Subcutaneous adipose tissue (tissue), 4 donors: ENCODE results near the gene SPPL2B. TPM values are rescaled to one million over a fixed set of nuclear protein-coding genes. Genes with fewer than 3 reads are reported as not detected.

Experiments
- total RNA-seq, 4 donors: library from RNA; depleted of rRNA; stranded (reverse); fragments of >200 nt; gene quantifications; one replicate each; pipeline ENCODE4 v1.1.0, GENCODE V29; 2016
- TF ChIP-seq, protein P1 (sequence below): fragments of 450-650 bp; IDR thresholded peaks from one replicate; pipeline ENCODE4 v1.5.1; 2016; ENCODE audit warnings: low read depth, mild to moderate bottlenecking, control low read depth, antibody characterized with exemption, moderate library complexity

Gene SPPL2B, protein sequence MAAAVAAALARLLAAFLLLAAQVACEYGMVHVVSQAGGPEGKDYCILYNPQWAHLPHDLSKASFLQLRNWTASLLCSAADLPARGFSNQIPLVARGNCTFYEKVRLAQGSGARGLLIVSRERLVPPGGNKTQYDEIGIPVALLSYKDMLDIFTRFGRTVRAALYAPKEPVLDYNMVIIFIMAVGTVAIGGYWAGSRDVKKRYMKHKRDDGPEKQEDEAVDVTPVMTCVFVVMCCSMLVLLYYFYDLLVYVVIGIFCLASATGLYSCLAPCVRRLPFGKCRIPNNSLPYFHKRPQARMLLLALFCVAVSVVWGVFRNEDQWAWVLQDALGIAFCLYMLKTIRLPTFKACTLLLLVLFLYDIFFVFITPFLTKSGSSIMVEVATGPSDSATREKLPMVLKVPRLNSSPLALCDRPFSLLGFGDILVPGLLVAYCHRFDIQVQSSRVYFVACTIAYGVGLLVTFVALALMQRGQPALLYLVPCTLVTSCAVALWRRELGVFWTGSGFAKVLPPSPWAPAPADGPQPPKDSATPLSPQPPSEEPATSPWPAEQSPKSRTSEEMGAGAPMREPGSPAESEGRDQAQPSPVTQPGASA
- 10 to 100 TPM in 2 of 4 donors, 1 to 10 TPM in 2; 8.7 to 50.3 (median 12.5) TPM for total RNA-seq

DNA sequence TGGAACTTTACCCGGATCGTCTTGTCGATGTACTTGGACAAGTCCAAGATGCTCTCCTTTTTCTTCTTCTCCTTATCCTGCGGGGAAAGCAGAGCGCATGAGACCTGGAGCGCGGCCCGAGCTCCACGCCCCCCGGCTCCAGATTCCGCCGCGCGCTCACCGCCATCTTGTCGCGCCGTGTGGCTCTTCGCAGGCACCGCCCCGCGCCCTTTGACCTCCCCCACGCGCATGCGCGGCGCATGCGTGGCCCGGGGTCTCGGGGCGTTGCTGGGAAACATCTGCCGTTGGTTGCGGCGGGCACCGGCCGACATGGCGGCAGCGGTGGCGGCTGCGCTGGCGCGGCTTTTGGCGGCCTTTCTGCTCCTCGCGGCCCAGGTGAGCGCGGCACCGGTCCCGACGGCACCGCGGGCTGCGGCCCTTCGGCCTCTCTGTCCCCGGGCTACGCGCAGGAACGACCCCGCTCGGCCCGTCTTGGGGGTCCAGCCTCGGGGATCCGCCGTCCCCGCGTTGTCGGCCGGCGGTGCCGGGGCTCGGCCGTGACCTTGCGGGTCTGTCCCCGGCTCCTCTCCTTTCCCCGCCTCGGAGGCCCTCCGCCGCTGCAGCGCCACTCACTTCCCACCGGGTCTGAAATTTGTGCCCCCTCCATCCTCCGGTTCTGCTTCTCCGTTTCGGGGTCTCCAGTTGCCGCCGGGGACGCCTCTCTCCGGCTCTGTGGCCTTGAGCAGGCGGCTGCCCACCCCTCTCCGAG is at the start of gene SPPL2B, which contains the start of gene LSM7:
Gene SPPL2B (plus strand): TSS at position 284 of the 748 bp plus-strand sequence. CDS start 26 bp downstream, at position 310.
Gene LSM7 (minus strand): TSS at position 186 of the 748 bp plus-strand sequence. CDS start 20 bp downstream, at position 166.
- TF ChIP-seq, protein P1, sequence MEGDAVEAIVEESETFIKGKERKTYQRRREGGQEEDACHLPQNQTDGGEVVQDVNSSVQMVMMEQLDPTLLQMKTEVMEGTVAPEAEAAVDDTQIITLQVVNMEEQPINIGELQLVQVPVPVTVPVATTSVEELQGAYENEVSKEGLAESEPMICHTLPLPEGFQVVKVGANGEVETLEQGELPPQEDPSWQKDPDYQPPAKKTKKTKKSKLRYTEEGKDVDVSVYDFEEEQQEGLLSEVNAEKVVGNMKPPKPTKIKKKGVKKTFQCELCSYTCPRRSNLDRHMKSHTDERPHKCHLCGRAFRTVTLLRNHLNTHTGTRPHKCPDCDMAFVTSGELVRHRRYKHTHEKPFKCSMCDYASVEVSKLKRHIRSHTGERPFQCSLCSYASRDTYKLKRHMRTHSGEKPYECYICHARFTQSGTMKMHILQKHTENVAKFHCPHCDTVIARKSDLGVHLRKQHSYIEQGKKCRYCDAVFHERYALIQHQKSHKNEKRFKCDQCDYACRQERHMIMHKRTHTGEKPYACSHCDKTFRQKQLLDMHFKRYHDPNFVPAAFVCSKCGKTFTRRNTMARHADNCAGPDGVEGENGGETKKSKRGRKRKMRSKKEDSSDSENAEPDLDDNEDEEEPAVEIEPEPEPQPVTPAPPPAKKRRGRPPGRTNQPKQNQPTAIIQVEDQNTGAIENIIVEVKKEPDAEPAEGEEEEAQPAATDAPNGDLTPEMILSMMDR: no peak

DNA sequence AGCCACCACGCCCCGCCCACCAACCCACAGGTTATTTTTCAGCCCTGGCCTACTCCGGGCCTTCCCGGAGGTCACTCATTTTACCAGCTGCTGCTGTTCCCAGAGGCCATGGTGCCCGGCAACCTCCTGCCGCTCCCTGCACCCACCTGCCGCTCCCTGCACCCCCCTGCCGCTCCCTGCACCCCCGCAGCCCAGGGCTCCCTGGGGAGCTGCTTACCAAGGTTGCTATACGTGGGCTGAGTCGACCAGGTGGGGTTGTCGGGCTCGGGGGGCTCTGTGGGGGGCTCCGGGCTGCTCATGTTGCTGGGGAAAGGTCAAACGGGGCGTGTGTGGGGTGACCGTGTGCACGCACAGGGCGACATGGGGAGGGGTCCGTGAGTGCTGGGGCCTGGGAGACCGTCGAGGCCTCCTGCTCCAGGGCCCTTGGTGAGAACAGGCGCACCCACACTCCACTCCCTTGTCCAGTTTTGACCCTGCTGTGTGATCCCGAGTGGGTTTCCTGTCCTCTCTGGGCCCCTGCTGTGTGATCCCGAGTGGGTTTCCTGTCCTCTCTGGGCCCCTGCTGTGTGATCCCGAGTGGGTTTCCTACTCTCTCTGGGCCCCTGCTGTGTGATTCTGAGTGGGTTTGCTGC is 47.7 kb upstream of the SPPL2B start:
- TF ChIP-seq, protein P1: no peak

DNA sequence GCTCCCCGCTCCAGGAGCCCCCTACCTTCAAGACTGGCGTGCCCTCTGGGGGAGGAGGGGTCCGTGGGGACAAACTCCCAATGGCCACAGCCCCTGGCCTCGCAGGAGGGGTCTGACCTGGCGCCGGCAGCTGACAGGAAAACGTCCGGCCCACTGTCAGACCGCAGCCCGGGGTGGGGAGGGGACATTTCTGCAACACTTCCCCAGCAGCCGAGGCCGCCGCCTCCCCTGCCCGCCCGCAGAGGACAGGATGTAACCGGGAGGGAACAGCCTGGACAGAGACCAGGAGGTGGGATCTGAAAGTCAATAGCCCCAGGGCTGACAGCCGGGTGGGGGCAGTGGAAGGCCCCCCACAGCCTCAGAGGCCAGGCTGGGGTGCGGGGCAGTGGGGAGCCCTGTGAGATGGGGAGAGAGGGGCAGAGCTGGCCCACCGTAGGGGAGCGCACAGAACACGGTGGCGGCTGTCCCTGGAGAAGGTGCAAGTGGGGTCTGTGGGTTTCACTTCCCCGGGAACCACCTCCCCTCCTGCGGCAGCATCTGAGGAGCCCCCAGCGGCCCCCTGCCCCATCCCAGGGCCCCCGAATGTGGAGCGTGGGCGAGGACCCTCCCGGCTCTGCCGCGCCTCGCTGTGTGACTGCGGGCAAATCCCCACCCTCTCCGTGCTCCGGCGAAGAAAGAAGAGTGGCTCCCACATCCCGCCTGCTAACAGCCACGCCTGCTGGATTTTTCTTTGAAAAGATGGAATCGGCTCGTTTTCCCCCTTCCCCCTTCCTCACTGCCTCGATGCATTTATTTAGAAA is 46.2 kb upstream of the SPPL2B start, which contains the start of gene PEAK3:
Gene PEAK3 (minus strand): TSS at position 114 of the 800 bp plus-strand sequence. CDS start 1,244 bp downstream, outside the sequence.
- TF ChIP-seq, protein P1: no peak

DNA sequence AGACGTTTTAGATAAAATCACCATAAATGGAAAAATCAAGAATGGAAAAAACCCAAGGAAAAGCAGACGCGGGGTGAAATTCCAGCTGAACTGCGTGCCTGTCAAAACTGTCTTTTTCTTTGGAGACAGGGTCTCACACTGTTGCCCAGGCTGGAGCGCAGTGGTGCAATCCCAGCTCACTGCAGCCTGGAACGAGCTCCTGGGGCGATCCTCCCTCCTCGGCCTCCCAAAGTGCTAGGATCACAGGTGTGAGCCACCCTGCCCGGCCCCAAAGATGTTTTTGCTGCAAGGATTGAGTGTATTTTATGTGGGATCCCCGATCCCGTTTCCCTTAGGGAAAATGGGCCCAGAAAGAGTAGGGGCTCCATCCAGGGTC is 45.6 kb upstream of the SPPL2B start:
- TF ChIP-seq, protein P1: no peak

DNA sequence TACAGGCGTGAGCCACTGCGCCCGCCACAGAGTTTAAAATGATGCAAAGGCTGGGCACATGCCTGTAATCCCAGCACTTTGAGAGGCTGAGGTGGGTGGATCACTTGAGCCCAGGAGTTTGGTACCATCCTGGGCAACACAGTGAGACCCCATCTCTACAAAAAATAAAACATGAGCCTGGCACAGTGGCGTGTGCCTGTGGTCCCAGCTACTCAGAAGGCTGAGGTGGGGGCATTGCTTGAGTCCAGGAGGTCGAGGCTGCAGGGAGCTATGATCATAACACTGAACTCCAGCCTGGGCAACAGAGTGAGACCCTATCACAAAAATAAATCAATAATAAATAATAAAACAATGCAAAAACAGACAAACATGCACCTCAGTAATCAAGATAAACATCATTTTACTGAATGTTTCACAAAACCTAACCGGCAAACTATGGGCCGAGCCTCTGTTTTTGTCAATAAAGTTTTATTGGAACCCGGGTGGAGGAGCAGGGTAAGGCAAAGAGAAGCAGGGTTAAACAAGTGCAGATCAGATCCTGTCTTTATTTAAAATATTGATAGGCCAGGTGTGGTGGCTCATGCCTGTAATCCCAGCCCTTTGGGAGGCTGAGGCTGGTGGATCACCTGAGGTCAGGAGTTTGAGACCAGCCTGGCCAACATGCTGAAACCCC is 44.5 kb upstream of the SPPL2B start:
- TF ChIP-seq, protein P1: no peak
